OCI-LY7 (cell line): ENCODE data around the gene PPP1R2. TPM values are rescaled to one million over a fixed set of nuclear protein-coding genes. Genes with fewer than 3 reads are reported as not detected.

Source experiments
- BruUV-seq: library from RNA; stranded (reverse); fragments of 400-500 nt; replicated peaks from 2 replicates; lab custom pipeline; 2021; lab: Mats Ljungman, UMichigan
- CTCF ChIA-PET: fragments of 300-600 bp; sonication (Branson Sonifier 250); formaldehyde crosslinking; loops from one replicate; lab custom pipeline; 2022; ENCODE audit warnings: antibody characterized with exemption; ENCODE audit not compliant: unreplicated experiment; lab: Charles Lee
- POLR2A ChIA-PET: fragments of 300-600 bp; sonication (Branson Sonifier 250); formaldehyde crosslinking; loops from one replicate; lab custom pipeline; 2022; ENCODE audit warnings: antibody characterized with exemption; lab: Charles Lee
- DNase-seq: peaks from one replicate; pipeline ENCODE4 v3.0.0-alpha.2; 2015; ENCODE audit warnings: low spot score
- H2AFZ ChIP-seq: fragments of 200-600 bp; sonication (generic), shearing (Covaris generic); 2 replicates; pipeline ENCODE4 v1.6.1; 2014; ENCODE audit warnings: mild to moderate bottlenecking, antibody characterized with exemption, low read length, moderate library complexity
- H3K27ac ChIP-seq: fragments of 200-600 bp; sonication (generic); 2 replicates; pipeline ENCODE4 v1.5.1; 2014; ENCODE audit warnings: mixed run types, low read depth, mild to moderate bottlenecking, moderate library complexity, low read length, inconsistent platforms; ENCODE audit not compliant: poor library complexity, severe bottlenecking
- H3K36me3 ChIP-seq: fragments of 200-600 bp; sonication (generic); 2 replicates; pipeline ENCODE4 v1.6.1; 2014; ENCODE audit warnings: mild to moderate bottlenecking, antibody characterized with exemption, low read length, moderate library complexity, mixed read lengths; ENCODE audit not compliant: insufficient read depth
- H3K4me1 ChIP-seq: fragments of 200-600 bp; sonication (generic); 2 replicates; pipeline ENCODE4 v1.5.1; 2014; ENCODE audit warnings: mild to moderate bottlenecking, low read length; ENCODE audit not compliant: insufficient read depth, poor library complexity, severe bottlenecking
- H3K4me2 ChIP-seq: fragments of 200-600 bp; sonication (generic); 2 replicates; pipeline ENCODE4 v1.6.1; 2014; ENCODE audit warnings: mild to moderate bottlenecking, low read length
- H3K4me3 ChIP-seq: fragments of 200-600 bp; sonication (generic); 2 replicates; pipeline ENCODE4 v1.5.1; 2014; ENCODE audit warnings: mild to moderate bottlenecking, low read depth, low read length; ENCODE audit not compliant: poor library complexity, severe bottlenecking
- H3K79me2 ChIP-seq: fragments of 200-600 bp; sonication (generic); 2 replicates; pipeline ENCODE4 v1.6.1; 2016; ENCODE audit warnings: low read depth, mild to moderate bottlenecking, low read length, moderate library complexity, mixed read lengths; ENCODE audit not compliant: insufficient read depth
- H3K9me2 ChIP-seq: fragments of 200-600 bp; sonication (generic); 2 replicates; pipeline ENCODE4 v1.6.1; 2016; ENCODE audit warnings: mild to moderate bottlenecking, low read length, mixed read lengths; ENCODE audit not compliant: insufficient read depth
- H3K9me3 ChIP-seq: fragments of 200-600 bp; sonication (generic); 2 replicates; pipeline ENCODE4 v1.6.1; 2014; ENCODE audit warnings: mild to moderate bottlenecking, mixed run types, low read length, mixed read lengths
- H4K20me1 ChIP-seq: fragments of 200-600 bp; sonication (generic); 2 replicates; pipeline ENCODE4 v1.6.1; 2014; ENCODE audit warnings: mild to moderate bottlenecking, antibody characterized with exemption, low read length, moderate library complexity, mixed read lengths; ENCODE audit not compliant: insufficient read depth
- EZH2phosphoT487 ChIP-seq: fragments of 200-600 bp; sonication (generic); IDR thresholded peaks from 2 replicates; pipeline ENCODE4 v1.6.1; 2018; ENCODE audit warnings: low read depth, borderline replicate concordance, mild to moderate bottlenecking, mixed run types, antibody characterized with exemption, low read length, moderate library complexity, mixed read lengths
- intact Hi-C: fragments of 100-400 bp; cut with micrococcal nuclease; formaldehyde crosslinking; loops from one replicate; pipeline ENCODE4 v1.10.0; 2022; ENCODE audit not compliant: unreplicated experiment
- total RNA-seq, 2 experiments: library from RNA; depleted of rRNA in 1 of 2; stranded (reverse); fragments of >200 nt in 1 of 2; shearing (Covaris generic) in 1 of 2; gene quantifications; 2 replicates each; pipeline ENCODE4 v1.2.3, GENCODE V29; 2014 to 2022
- TF ChIP-seq, protein P1 (sequence below): fragments of 200-600 bp; sonication (generic); conservative IDR thresholded peaks from 2 replicates; pipeline ENCODE4 v1.5.1; 2014; ENCODE audit warnings: mild to moderate bottlenecking, antibody characterized with exemption, low read length, moderate library complexity, mixed read lengths

The PPP1R2 gene
- total RNA-seq, 2 experiments from 2014 or later = 91.9 to 239 TPM

DNA sequence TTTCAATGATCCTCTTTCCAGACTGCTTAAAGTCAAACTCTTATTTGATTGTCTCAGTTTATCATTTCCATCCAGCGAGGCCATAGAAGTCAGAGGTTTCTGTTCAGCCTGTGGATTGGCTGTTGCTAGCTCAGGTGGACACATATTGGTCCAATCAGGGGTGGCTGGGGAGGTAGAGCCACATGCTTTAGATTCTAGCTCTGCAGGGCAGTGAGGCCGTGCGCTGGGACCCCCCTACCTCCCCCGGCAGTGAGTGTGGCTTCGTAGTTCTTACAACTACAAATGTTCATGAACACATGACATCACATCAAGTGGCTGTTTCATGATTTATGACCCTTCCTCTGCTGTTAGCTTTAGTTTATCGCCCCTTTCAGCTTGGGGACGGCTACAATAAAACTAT lies 22.6 kb upstream of the PPP1R2 start:
- no peak overlapping the region for H3K27ac ChIP-seq
- no peaks in the 10 kb centered on the region for H3K36me3 ChIP-seq
- TF ChIP-seq EZH2phosphoT487 = no peak
- TF ChIP-seq, protein P1, sequence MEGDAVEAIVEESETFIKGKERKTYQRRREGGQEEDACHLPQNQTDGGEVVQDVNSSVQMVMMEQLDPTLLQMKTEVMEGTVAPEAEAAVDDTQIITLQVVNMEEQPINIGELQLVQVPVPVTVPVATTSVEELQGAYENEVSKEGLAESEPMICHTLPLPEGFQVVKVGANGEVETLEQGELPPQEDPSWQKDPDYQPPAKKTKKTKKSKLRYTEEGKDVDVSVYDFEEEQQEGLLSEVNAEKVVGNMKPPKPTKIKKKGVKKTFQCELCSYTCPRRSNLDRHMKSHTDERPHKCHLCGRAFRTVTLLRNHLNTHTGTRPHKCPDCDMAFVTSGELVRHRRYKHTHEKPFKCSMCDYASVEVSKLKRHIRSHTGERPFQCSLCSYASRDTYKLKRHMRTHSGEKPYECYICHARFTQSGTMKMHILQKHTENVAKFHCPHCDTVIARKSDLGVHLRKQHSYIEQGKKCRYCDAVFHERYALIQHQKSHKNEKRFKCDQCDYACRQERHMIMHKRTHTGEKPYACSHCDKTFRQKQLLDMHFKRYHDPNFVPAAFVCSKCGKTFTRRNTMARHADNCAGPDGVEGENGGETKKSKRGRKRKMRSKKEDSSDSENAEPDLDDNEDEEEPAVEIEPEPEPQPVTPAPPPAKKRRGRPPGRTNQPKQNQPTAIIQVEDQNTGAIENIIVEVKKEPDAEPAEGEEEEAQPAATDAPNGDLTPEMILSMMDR = no peak
- no peak overlapping the region for H3K4me3 ChIP-seq
- DNase-seq = no peak
- H3K4me1 ChIP-seq = peaks cover 27% of the 10 kb centered on the region
- H3K9me2 ChIP-seq = no peaks in the 10 kb centered on the region
- ChIA-PET POLR2A (interaction anchor here (1.0 kb wide), 1 partner anchor 17 kb away, joined by 3 read pairs; the partner anchor contains the start of gene APOD), CTCF (no interaction called here)
- 0 out of 2 replicates have a peak overlapping the region, but pooled peaks have one; percentile 29 for H2AFZ ChIP-seq
- H3K9me3 ChIP-seq = no peaks in the 10 kb centered on the region
- no peaks in the 10 kb centered on the region for H4K20me1 ChIP-seq
- H3K4me2 ChIP-seq = no peak overlapping the region
- intact Hi-C loops = no loop called here
- no TSS peak for BruUV-seq
- no peaks in the 10 kb centered on the region for H3K79me2 ChIP-seq

DNA sequence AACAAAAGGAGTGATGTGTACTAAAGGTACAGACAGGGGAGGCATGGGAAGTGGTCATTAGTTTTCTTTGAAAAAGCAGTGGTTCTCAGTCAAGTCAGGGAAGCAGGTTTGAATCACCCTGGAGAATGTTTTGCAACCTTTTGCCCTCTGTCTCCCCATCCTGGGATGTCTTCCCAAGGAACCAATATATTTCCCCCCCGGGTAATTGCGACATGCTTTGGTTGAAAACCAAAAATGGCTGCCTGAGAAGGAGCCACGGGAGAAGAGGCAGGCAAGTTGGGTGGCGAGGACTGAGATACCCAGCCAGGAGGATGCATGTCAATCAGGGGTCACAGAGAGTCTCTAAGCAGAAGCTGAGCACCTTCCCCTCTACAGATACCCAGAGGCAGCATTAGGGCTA lies 20.2 kb upstream of the PPP1R2 start:
- Histone ChIP-seq H3K4me3 (no peak overlapping the region), H2AFZ (no peak overlapping the region), H3K36me3 (no peaks in the 10 kb centered on the region), H3K9me3 (no peaks in the 10 kb centered on the region), H3K4me2 (no peak overlapping the region), H3K27ac (no peak overlapping the region), H3K9me2 (no peaks in the 10 kb centered on the region), H3K4me1 (peaks cover 10% of the 10 kb centered on the region), H4K20me1 (no peaks in the 10 kb centered on the region), H3K79me2 (no peaks in the 10 kb centered on the region)
- ChIA-PET POLR2A (no interaction called here), CTCF (no interaction called here)
- BruUV-seq = no TSS peak
- TF ChIP-seq, protein P1 = no peak
- TF ChIP-seq EZH2phosphoT487 = no peak
- no peak for DNase-seq
- intact Hi-C loops = no loop called here

DNA sequence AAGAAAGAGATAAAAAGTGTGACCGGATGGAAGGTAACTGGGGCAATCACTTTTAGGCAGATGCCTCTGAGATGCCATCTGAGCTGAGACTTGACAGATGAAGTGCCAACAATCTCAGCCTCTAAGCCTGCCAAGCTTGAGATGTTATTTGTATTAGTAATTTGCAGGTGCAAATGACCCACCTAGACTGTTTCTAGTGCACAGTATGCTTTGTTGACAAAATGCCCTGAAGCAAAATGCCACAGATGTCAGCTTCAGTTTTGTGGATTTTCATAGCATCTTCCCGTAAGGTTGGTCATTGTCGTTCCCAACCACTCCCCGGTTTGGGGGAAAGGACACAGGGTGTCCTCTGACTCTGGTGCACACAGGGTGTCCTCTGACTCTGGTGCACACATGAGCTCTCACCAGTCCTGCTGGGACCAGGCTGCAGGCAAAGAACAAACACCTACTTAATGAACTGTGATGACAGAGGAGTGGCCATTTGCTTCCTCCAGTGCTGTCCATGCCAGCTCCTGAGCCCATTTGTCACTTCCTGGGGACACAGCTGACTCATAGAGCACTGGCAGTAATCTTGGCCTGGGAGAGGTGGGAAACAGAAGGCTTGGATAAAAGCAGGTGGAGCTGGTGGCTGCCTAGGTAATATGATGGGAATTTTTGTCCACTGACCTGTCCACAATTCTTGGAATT lies 16.7 kb upstream of the PPP1R2 start:
- ChIA-PET CTCF (no interaction called here), POLR2A (interaction anchor here (0.6 to 1.1 kb wide), 2 partner anchors 18 to 19 kb away, joined by 4 read pairs; no protein-coding TSS in a partner anchor)
- no peak for DNase-seq
- H3K9me3 ChIP-seq = no peaks in the 10 kb centered on the region
- no TSS peak for BruUV-seq
- H3K79me2 ChIP-seq = no peaks in the 10 kb centered on the region
- no peaks in the 10 kb centered on the region for H3K36me3 ChIP-seq
- no peaks in the 10 kb centered on the region for H3K9me2 ChIP-seq
- H3K4me2 ChIP-seq = no peak overlapping the region
- intact Hi-C loops = no loop called here
- TF ChIP-seq, protein P1 = no peak
- TF ChIP-seq EZH2phosphoT487 = no peak
- H3K27ac ChIP-seq = no peak overlapping the region
- H4K20me1 ChIP-seq = no peaks in the 10 kb centered on the region
- H2AFZ ChIP-seq = no peak overlapping the region
- H3K4me1 ChIP-seq = peaks cover 9% of the 10 kb centered on the region
- no peak overlapping the region for H3K4me3 ChIP-seq
